ENCODE data around the gene USH2A.

- TF ChIP-seq CTCF (IDR thresholded peaks at IDR 0.05), result no peak
- TF ChIP-seq POLR2A (IDR thresholded peaks at IDR 0.05), result no peak
Observed at GRCh38 chr1:215669806-215670491, 753.3 kb downstream of the USH2A start.
